Natural killer cell (primary cell): ENCODE data around the gene PCBP1. TPM values are rescaled to one million over a fixed set of nuclear protein-coding genes. Genes with fewer than 3 reads are reported as not detected.
A peak's percentile ranks its signal among the peaks of the same experiment; 100 is the strongest.

Experiments used
- ATAC-seq, 3 donors: fragments of 150-1000 bp in 2 of 3; fragments of 200-7000 bp in 1 of 3; cut with Tn5 transposase; 1 replicate in 1 of 3; 2 replicates in 2 of 3; pipeline ENCODE4 v1.10.0; 2021; ENCODE audit warnings: mild to moderate bottlenecking in 2 of 3, moderate library complexity in 2 of 3
- DNase-seq, 2 donors: peaks; one replicate each; pipeline versions ENCODE4 v3.0.0 to v3.0.0-alpha.2; 2013 to 2021; ENCODE audit warnings: mixed read lengths in 1 of 2
- H3K27ac ChIP-seq: one replicate; pipeline ENCODE4 v1.5.1; 2013; ENCODE audit warnings: mild to moderate bottlenecking, low read length
- H3K27me3 ChIP-seq: one replicate; pipeline ENCODE4 v1.6.1; 2013; ENCODE audit warnings: low read length; ENCODE audit not compliant: control insufficient read depth, insufficient read depth
- H3K36me3 ChIP-seq: one replicate; pipeline ENCODE4 v1.6.1; 2013; ENCODE audit warnings: low read length; ENCODE audit not compliant: control insufficient read depth, insufficient read depth
- H3K4me1 ChIP-seq: one replicate; pipeline ENCODE4 v1.6.1; 2013; ENCODE audit warnings: low read length; ENCODE audit not compliant: control insufficient read depth, insufficient read depth
- H3K4me3 ChIP-seq: one replicate; pipeline ENCODE4 v1.5.1; 2013; ENCODE audit warnings: low read length
- H3K9me3 ChIP-seq: one replicate; pipeline ENCODE4 v1.6.1; 2013; ENCODE audit warnings: low read length; ENCODE audit not compliant: control insufficient read depth, insufficient read depth
- H3K27ac Mint-ChIP-seq, 2 donors: one replicate each; pipeline ENCODE4 v1.8.0; 2022; ENCODE audit warnings: mild to moderate bottlenecking in 2 of 2, mixed read lengths in 2 of 2, moderate library complexity in 1 of 2
- H3K27me3 Mint-ChIP-seq, 2 donors: one replicate each; pipeline ENCODE4 v1.8.0; 2022; ENCODE audit warnings: low read depth in 2 of 2, mixed read lengths in 2 of 2
- H3K36me3 Mint-ChIP-seq: one replicate; pipeline ENCODE4 v1.8.0; 2022; ENCODE audit warnings: mixed read lengths
- H3K4me1 Mint-ChIP-seq, 2 donors: one replicate each; pipeline ENCODE4 v1.8.0; 2022; ENCODE audit warnings: mixed read lengths in 2 of 2
- H3K4me3 Mint-ChIP-seq: one replicate; pipeline ENCODE4 v1.8.0; 2022; ENCODE audit warnings: mild to moderate bottlenecking, moderate library complexity, mixed read lengths
- H3K9me3 Mint-ChIP-seq, 2 donors: one replicate each; pipeline ENCODE4 v1.8.0; 2022; ENCODE audit warnings: mixed read lengths in 2 of 2
- CTCF ChIP-seq: fragments of 200-600 bp; IDR thresholded peaks from one replicate; pipeline ENCODE4 v1.8.0; 2022; ENCODE audit warnings: antibody characterized with exemption
- WGBS: methylation state at CpG from one replicate; pipeline ENCODE4 v1.1.7; 2013; ENCODE audit warnings: missing lambda C conversion rate; ENCODE audit not compliant: insufficient coverage; 5-methylcytosine and 5-hydroxymethylcytosine counted together
- intact Hi-C: fragments of 100-400 bp; cut with micrococcal nuclease; formaldehyde crosslinking; loops from one replicate; pipeline ENCODE4 v1.14.2; 2022
- total RNA-seq, 4 donors: library from RNA; stranded (reverse); fragments of 120-200 nt in 1 of 4; gene quantifications; one replicate each; pipeline versions ENCODE4 v1.2.3 to v1.2.4, GENCODE V29; 2013 to 2022

PCBP1 gene
- total RNA-seq, 3 donors from 2014 or later (not counting 1 experiment from before 2014, with no cell fraction given) = 329 to 358 (median 352) TPM

GRCh38 chr2:70122470-70122869 lies 35.2 kb downstream of the PCBP1 start:
- H3K27me3 Mint-ChIP-seq = no peaks in the 10 kb centered on the region
- H3K27ac Mint-ChIP-seq = peak overlapping the region; percentile 96 to 98
- peak overlapping the region; percentile 4 for H3K27ac ChIP-seq
- H3K9me3 Mint-ChIP-seq = no peaks in the 10 kb centered on the region
- no peaks in the 10 kb centered on the region for H3K36me3 Mint-ChIP-seq
- DNase-seq = no peak
- peaks cover 68 to 76% of the 10 kb centered on the region in 2 donors for H3K4me1 Mint-ChIP-seq
- WGBS = 98% methylated on average over 3 of the region's 4 CpGs
- no peaks in the 10 kb centered on the region for H3K27me3 ChIP-seq
- H3K36me3 ChIP-seq = no peaks in the 10 kb centered on the region
- peaks cover 59% of the 10 kb centered on the region for H3K4me1 ChIP-seq
- intact Hi-C loops = no loop called here
- no peak for ATAC-seq
- H3K4me3 ChIP-seq = no peak overlapping the region
- TF ChIP-seq CTCF = no peak
- H3K4me3 Mint-ChIP-seq = peak overlapping the region; percentile 94
- no peaks in the 10 kb centered on the region for H3K9me3 ChIP-seq

GRCh38 chr2:70123051-70123828 lies 36.0 kb downstream of the PCBP1 start:
- no peaks in the 10 kb centered on the region for H3K9me3 ChIP-seq
- peaks cover 72 to 84% of the 10 kb centered on the region in 2 donors for H3K4me1 Mint-ChIP-seq
- H3K27ac ChIP-seq = peak overlapping the region; percentile 100
- peak overlapping the region; percentile 96 to 98 for H3K27ac Mint-ChIP-seq
- ATAC-seq (no peak), DNase-seq (peak in 1 of 2 donors; percentile 53)
- H3K36me3 Mint-ChIP-seq = no peaks in the 10 kb centered on the region
- H3K4me3 Mint-ChIP-seq = peak overlapping the region; percentile 94
- H3K9me3 Mint-ChIP-seq = no peaks in the 10 kb centered on the region
- peak overlapping the region; percentile 62 for H3K4me3 ChIP-seq
- intact Hi-C loops = no loop called here
- H3K36me3 ChIP-seq = no peaks in the 10 kb centered on the region
- no peaks in the 10 kb centered on the region for H3K27me3 ChIP-seq
- 62% methylated on average over 20 of the region's 20 CpGs for WGBS
- H3K4me1 ChIP-seq = peaks cover 61% of the 10 kb centered on the region
- TF ChIP-seq CTCF = no peak
- H3K27me3 Mint-ChIP-seq = no peaks in the 10 kb centered on the region

GRCh38 chr2:70123829-70124116 lies 36.5 kb downstream of the PCBP1 start:
- Mint-ChIP-seq H3K36me3 (no peaks in the 10 kb centered on the region), H3K9me3 (no peaks in the 10 kb centered on the region), H3K27me3 (no peaks in the 10 kb centered on the region), H3K27ac (peak overlapping the region; percentile 96 to 98), H3K4me3 (peak overlapping the region; percentile 94), H3K4me1 (peaks cover 71 to 82% of the 10 kb centered on the region in 2 donors)
- no peak for TF ChIP-seq CTCF
- H3K9me3 ChIP-seq = no peaks in the 10 kb centered on the region
- intact Hi-C loops = loop anchor here (1.0 kb wide), 2 partner anchors 9 to 18 kb away; no protein-coding TSS in a partner anchor
- 17% methylated on average over 11 of the region's 11 CpGs for WGBS
- H3K27me3 ChIP-seq = no peaks in the 10 kb centered on the region
- ATAC-seq (no peak), DNase-seq (no peak)
- peak overlapping the region; percentile 100 for H3K27ac ChIP-seq
- peaks cover 63% of the 10 kb centered on the region for H3K4me1 ChIP-seq
- peak overlapping the region; percentile 62 for H3K4me3 ChIP-seq
- H3K36me3 ChIP-seq = no peaks in the 10 kb centered on the region
